HG03565 (cell line): Measurements from ENCODE around the gene FBXO36.
"Not testable (repeated sequence)": the region's sequence is repeated elsewhere in the genome, so short reads cannot be mapped to it uniquely, and the experiment has no call there.

Experiments
- ATAC-seq: cut with Tn5 transposase; IDR thresholded peaks from one replicate; pipeline ENCODE4 v1.9.1; 2021; ENCODE audit warnings: mild to moderate bottlenecking, moderate library complexity; ENCODE audit not compliant: unreplicated experiment

FBXO36 gene

GRCh38 chr2:229956491-229956890, 34.2 kb downstream of the FBXO36 start:
- no peak for ATAC-seq

GRCh38 chr2:229963596-229963995, 41.3 kb downstream of the FBXO36 start:
- not testable (repeated sequence) for ATAC-seq

GRCh38 chr2:229969921-229970320, 47.6 kb downstream of the FBXO36 start:
- no peak for ATAC-seq

GRCh38 chr2:229970406-229970805, 48.1 kb downstream of the FBXO36 start:
- no peak for ATAC-seq

GRCh38 chr2:229971298-229971790, 49.0 kb downstream of the FBXO36 start:
- no peak for ATAC-seq

- no peak for ATAC-seq
Measured at GRCh38 chr2:229974266-229974665, 52.0 kb downstream of the FBXO36 start.

GRCh38 chr2:229980431-229981184, 58.3 kb downstream of the FBXO36 start:
- no peak for ATAC-seq

GRCh38 chr2:229993236-229993635, 70.9 kb downstream of the FBXO36 start:
- no peak for ATAC-seq

GRCh38 chr2:229996320-229996719, 74.0 kb downstream of the FBXO36 start:
- no peak for ATAC-seq

GRCh38 chr2:229997565-229997964, 75.3 kb downstream of the FBXO36 start:
- ATAC-seq = no peak

GRCh38 chr2:230000118-230000841, 78.0 kb downstream of the FBXO36 start:
- peak; percentile 92 for ATAC-seq

GRCh38 chr2:230007931-230008707, 85.8 kb downstream of the FBXO36 start:
- ATAC-seq = peak; percentile 46

GRCh38 chr2:230008708-230009066, 86.4 kb downstream of the FBXO36 start:
- no peak for ATAC-seq

- ATAC-seq = no peak
Measured at GRCh38 chr2:230010501-230010900, 88.2 kb downstream of the FBXO36 start.

GRCh38 chr2:230011617-230012016, 89.3 kb downstream of the FBXO36 start:
- no peak for ATAC-seq

GRCh38 chr2:230012267-230012884, 90.1 kb downstream of the FBXO36 start:
- no peak for ATAC-seq

- ATAC-seq = no peak
Measured at GRCh38 chr2:230016844-230017243, 94.5 kb downstream of the FBXO36 start.

GRCh38 chr2:230018153-230018552, 95.8 kb downstream of the FBXO36 start:
- no peak for ATAC-seq

GRCh38 chr2:230019742-230020141, 97.4 kb downstream of the FBXO36 start:
- no peak for ATAC-seq

- ATAC-seq = no peak
Measured at GRCh38 chr2:230023313-230023712, 101.0 kb downstream of the FBXO36 start.

GRCh38 chr2:230042195-230042594, 119.9 kb downstream of the FBXO36 start:
- no peak for ATAC-seq
